Measurements from ENCODE around the gene KCTD16.

DNA sequence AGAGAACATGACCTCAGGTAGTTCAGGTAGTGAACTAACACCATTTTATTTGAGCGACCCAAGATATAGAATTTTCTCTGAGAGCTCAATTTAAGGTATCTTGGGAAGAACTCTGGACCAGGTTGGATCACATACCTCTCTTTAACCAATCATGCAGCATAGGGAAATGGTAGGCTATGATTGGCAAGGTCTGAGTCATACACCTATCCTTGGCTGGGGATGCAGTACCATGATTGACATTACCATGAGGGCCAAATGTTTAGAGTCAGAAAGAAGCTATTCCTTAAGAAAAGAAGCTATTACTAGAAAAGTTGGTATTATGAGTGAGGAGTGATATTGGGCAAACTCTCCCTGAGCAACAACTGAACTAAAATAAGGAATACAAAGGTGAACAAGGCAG is 258.7 kb downstream of the KCTD16 start:
- TF ChIP-seq, protein P1, sequence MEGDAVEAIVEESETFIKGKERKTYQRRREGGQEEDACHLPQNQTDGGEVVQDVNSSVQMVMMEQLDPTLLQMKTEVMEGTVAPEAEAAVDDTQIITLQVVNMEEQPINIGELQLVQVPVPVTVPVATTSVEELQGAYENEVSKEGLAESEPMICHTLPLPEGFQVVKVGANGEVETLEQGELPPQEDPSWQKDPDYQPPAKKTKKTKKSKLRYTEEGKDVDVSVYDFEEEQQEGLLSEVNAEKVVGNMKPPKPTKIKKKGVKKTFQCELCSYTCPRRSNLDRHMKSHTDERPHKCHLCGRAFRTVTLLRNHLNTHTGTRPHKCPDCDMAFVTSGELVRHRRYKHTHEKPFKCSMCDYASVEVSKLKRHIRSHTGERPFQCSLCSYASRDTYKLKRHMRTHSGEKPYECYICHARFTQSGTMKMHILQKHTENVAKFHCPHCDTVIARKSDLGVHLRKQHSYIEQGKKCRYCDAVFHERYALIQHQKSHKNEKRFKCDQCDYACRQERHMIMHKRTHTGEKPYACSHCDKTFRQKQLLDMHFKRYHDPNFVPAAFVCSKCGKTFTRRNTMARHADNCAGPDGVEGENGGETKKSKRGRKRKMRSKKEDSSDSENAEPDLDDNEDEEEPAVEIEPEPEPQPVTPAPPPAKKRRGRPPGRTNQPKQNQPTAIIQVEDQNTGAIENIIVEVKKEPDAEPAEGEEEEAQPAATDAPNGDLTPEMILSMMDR (conservative IDR thresholded peaks at IDR 0.05; ENCODE audit: low read length) = no peak
- TF ChIP-seq EZH2phosphoT487 (IDR thresholded peaks at IDR 0.05; ENCODE audit: borderline replicate concordance, low read depth, low read length) = no peak

All from OCI-LY7 (cell line).